Right cardiac atrium (tissue), 5 donors: Measurements from ENCODE around the gene NDUFB4. TPM values are rescaled to one million over a fixed set of nuclear protein-coding genes. Genes with fewer than 3 reads are reported as not detected.

Experiments
- ATAC-seq, 2 donors: fragments of 200-7000 bp; cut with Tn5 transposase; one replicate each; pipeline versions ENCODE4 v1.8.0 to v1.9.1; 2020; ENCODE audit warnings: moderate library complexity in 2 of 2, mild to moderate bottlenecking in 1 of 2
- DNase-seq, 3 donors: peaks; one replicate each; pipeline ENCODE4 v3.0.0-alpha.2; 2020
- H3K27ac ChIP-seq: one replicate; pipeline ENCODE4 v1.5.1; 2013; ENCODE audit warnings: mild to moderate bottlenecking, low read length, control low read depth, moderate library complexity
- H3K27me3 ChIP-seq: one replicate; pipeline ENCODE4 v1.6.1; 2013; ENCODE audit not compliant: control insufficient read depth, insufficient read depth
- H3K4me1 ChIP-seq: one replicate; pipeline ENCODE4 v1.6.1; 2013; ENCODE audit warnings: low read length; ENCODE audit not compliant: control insufficient read depth, insufficient read depth
- H3K4me3 ChIP-seq: one replicate; pipeline ENCODE4 v1.5.1; 2013; ENCODE audit warnings: low read length, control low read depth
- H3K9me3 ChIP-seq: one replicate; pipeline ENCODE4 v1.6.1; 2013; ENCODE audit warnings: low read length; ENCODE audit not compliant: control insufficient read depth
- WGBS: extraction: QIAGEN DNeasy Blood & Tissue Kit; methylation state at CpG from one replicate; pipeline ENCODE4 v1.1.7; 2013; 5-methylcytosine and 5-hydroxymethylcytosine counted together
- intact Hi-C, 4 donors: fragments of 100-400 bp; cut with DNase I; formaldehyde crosslinking; loops; one replicate each; pipeline versions ENCODE4 v1.11.0 to v1.14.0; 2022 to 2023
- polyA plus RNA-seq: library from polyadenylated mRNA; stranded (reverse); fragments of 200-250 nt; gene quantifications from one replicate; pipeline ENCODE4 v1.2.3, GENCODE V29; 2013
- total RNA-seq, 4 donors: library from RNA; stranded (reverse); fragmentation: NEBNext Ultra II Directional; extraction: Animal tissue kit (Norgen Biotek cat#: 25700); gene quantifications; one replicate each; pipeline ENCODE4 v1.2.1, GENCODE V29; 2021
- donor health status: healthy with polysubstance abuse.
- donor health status: DM: no; HTN: yes; CAD: no.
- donor health status: DM: no; HTN: no; CAD: no.
- donor health status: DM: no; HTN: yes; CAD: no; lungs with severe emphysema.
- donor health status: DM: yes; HTN: yes; CAD: no.

NDUFB4 gene
- total and polyA plus RNA-seq, 5 donors = 286 to 667 (median 393) TPM

GRCh38 chr3:120587332-120587975 is 8.7 kb upstream of the NDUFB4 start:
- no peak for DNase-seq
- Histone ChIP-seq H3K27me3 (no peaks in the 10 kb centered on the region), H3K4me1 (no peaks in the 10 kb centered on the region), H3K4me3 (no peak overlapping the region), H3K27ac (no peak overlapping the region), H3K9me3 (no peaks in the 10 kb centered on the region)
- 60% methylated on average over 3 of the region's 3 CpGs for WGBS
- intact Hi-C loops = no loop called here
- ATAC-seq = no peak

GRCh38 chr3:120595788-120596115 is 384 bp upstream of the NDUFB4 start:
- ATAC-seq (no peak), DNase-seq (no peak)
- intact Hi-C loops = no loop called here
- no peaks in the 10 kb centered on the region for H3K27me3 ChIP-seq
- peaks cover 2% of the 10 kb centered on the region for H3K4me1 ChIP-seq
- H3K9me3 ChIP-seq = no peaks in the 10 kb centered on the region
- H3K4me3 ChIP-seq = peak overlapping the region; percentile 97
- H3K27ac ChIP-seq = peak overlapping the region; percentile 34
- 4% methylated on average over 4 of the region's 4 CpGs for WGBS

- peaks cover 2% of the 10 kb centered on the region for H3K4me1 ChIP-seq
- no peaks in the 10 kb centered on the region for H3K9me3 ChIP-seq
- WGBS = 23% methylated on average over 3 of the region's 3 CpGs
- H3K27ac ChIP-seq = peak overlapping the region; percentile 91
- peak overlapping the region; percentile 97 for H3K4me3 ChIP-seq
- no peaks in the 10 kb centered on the region for H3K27me3 ChIP-seq
- no peak for ATAC-seq
- intact Hi-C loops = no loop called here
- no peak for DNase-seq
These were observed 702 bp downstream of the NDUFB4 start for GRCh38 chr3:120596853-120597223.

- Histone ChIP-seq H3K27me3 (no peaks in the 10 kb centered on the region), H3K4me1 (peaks cover 2% of the 10 kb centered on the region), H3K9me3 (no peaks in the 10 kb centered on the region), H3K4me3 (peak overlapping the region; percentile 97), H3K27ac (no peak overlapping the region)
- DNase-seq (no peak), ATAC-seq (no peak)
- intact Hi-C loops = no loop called here
- whole genome bisulfite sequencing = 30% methylated on average over 1 of the region's 1 CpG
These were observed 1.4 kb downstream of the NDUFB4 start for GRCh38 chr3:120597445-120598049.

- H3K27ac ChIP-seq = no peak overlapping the region
- intact Hi-C loops = no loop called here
- WGBS = 54% methylated on average over 3 of the region's 3 CpGs
These were observed 3.1 kb downstream of the NDUFB4 start for GRCh38 chr3:120599211-120599610.

GRCh38 chr3:120601554-120601953 is 5.4 kb downstream of the NDUFB4 start:
- WGBS = 62% methylated on average over 4 of the region's 4 CpGs
- ATAC-seq = no peak
- no peak for DNase-seq
- no peak overlapping the region for H3K27ac ChIP-seq
- no peak overlapping the region for H3K4me3 ChIP-seq
- intact Hi-C loops = loop anchor here in 1 of 4 donors (10.0 kb wide), 1 partner anchor 143 kb away; the partner anchor contains the start of genes GTF2E1 and RABL3
- H3K9me3 ChIP-seq = no peaks in the 10 kb centered on the region
- H3K4me1 ChIP-seq = peaks cover 7% of the 10 kb centered on the region
- H3K27me3 ChIP-seq = no peaks in the 10 kb centered on the region

More at GRCh38 chr3:120599211-120599610, 3.1 kb downstream of the NDUFB4 start:
- DNase-seq = no peak
- Histone ChIP-seq H3K27me3 (no peaks in the 10 kb centered on the region), H3K4me3 (no peak overlapping the region), H3K9me3 (no peaks in the 10 kb centered on the region), H3K4me1 (peaks cover 3% of the 10 kb centered on the region)
- no peak for ATAC-seq

- Histone ChIP-seq H3K4me3 (no peak overlapping the region), H3K27ac (no peak overlapping the region), H3K4me1 (peaks cover 7% of the 10 kb centered on the region), H3K9me3 (no peaks in the 10 kb centered on the region), H3K27me3 (no peaks in the 10 kb centered on the region)
- 97% methylated on average over 2 of the region's 2 CpGs for WGBS
- intact Hi-C loops = loop anchor here in 1 of 4 donors (10.0 kb wide), 1 partner anchor 142 kb away; the partner anchor contains the start of genes GTF2E1 and RABL3
- DNase-seq = no peak
- no peak for ATAC-seq
These were observed 6.5 kb downstream of the NDUFB4 start for GRCh38 chr3:120602682-120603081.

- H3K27ac ChIP-seq = no peak overlapping the region
These were observed 8.2 kb downstream of the NDUFB4 start for GRCh38 chr3:120604382-120604781.

GRCh38 chr3:120604784-120605183 is 8.6 kb downstream of the NDUFB4 start:
- H3K27ac ChIP-seq = no peak overlapping the region
- ATAC-seq = peak in 1 of 2 donors; percentile 46
- no peaks in the 10 kb centered on the region for H3K9me3 ChIP-seq
- H3K27me3 ChIP-seq = no peaks in the 10 kb centered on the region
- intact Hi-C loops = loop anchor here in 1 of 4 donors (10.0 kb wide), 1 partner anchor 140 kb away; the partner anchor contains the start of genes GTF2E1 and RABL3
- no peak overlapping the region for H3K4me3 ChIP-seq
- DNase-seq = no peak
- peaks cover 5% of the 10 kb centered on the region for H3K4me1 ChIP-seq

More at GRCh38 chr3:120604382-120604781, 8.2 kb downstream of the NDUFB4 start:
- ATAC-seq = peak; percentile 17 to 38
- intact Hi-C loops = loop anchor here in 1 of 4 donors (10.0 kb wide), 1 partner anchor 140 kb away; the partner anchor contains the start of genes GTF2E1 and RABL3
- DNase-seq = no peak
- Histone ChIP-seq H3K4me3 (no peak overlapping the region), H3K9me3 (no peaks in the 10 kb centered on the region), H3K27me3 (no peaks in the 10 kb centered on the region), H3K4me1 (peaks cover 5% of the 10 kb centered on the region)

GRCh38 chr3:120608506-120608905 is 12.4 kb downstream of the NDUFB4 start:
- 84% methylated on average over 4 of the region's 4 CpGs for WGBS
- Histone ChIP-seq H3K9me3 (no peaks in the 10 kb centered on the region), H3K27ac (no peak overlapping the region), H3K4me1 (peaks cover 5% of the 10 kb centered on the region), H3K27me3 (no peaks in the 10 kb centered on the region), H3K4me3 (no peak overlapping the region)
- intact Hi-C loops = loop anchor here in 1 of 4 donors (10.0 kb wide), 1 partner anchor 136 kb away; the partner anchor contains the start of genes GTF2E1 and RABL3
- ATAC-seq = no peak
- no peak for DNase-seq

GRCh38 chr3:120614765-120615164 is 18.6 kb downstream of the NDUFB4 start:
- Histone ChIP-seq H3K9me3 (no peaks in the 10 kb centered on the region), H3K4me1 (peaks cover 2% of the 10 kb centered on the region), H3K27me3 (no peaks in the 10 kb centered on the region), H3K27ac (no peak overlapping the region), H3K4me3 (no peak overlapping the region)
- ATAC-seq (no peak), DNase-seq (no peak)
- intact Hi-C loops = no loop called here
- 77% methylated on average over 8 of the region's 8 CpGs for WGBS
